ENCODE data around the gene MPP7. TPM values are rescaled to one million over a fixed set of nuclear protein-coding genes. Genes with fewer than 3 reads are reported as not detected.

The MPP7 gene
- total RNA-seq, 1 experiment from 2014 or later, result 9.1 TPM

GRCh38 chr10:28295336-28295735, 7.5 kb downstream of the MPP7 start:
- no peak overlapping the region for H3K27ac ChIP-seq (ENCODE audit: low read length)
- DNase-seq, result no peak
- intact Hi-C loops (cut with micrococcal nuclease), result no loop called here
- no peaks in the 10 kb centered on the region for H3K9me2 ChIP-seq (replicated peaks; ENCODE audit: low read length)
- ATAC-seq, result no peak
- no peak overlapping the region for H3K4me3 ChIP-seq (ENCODE audit: low read length)
- H3K9me3 ChIP-seq (ENCODE audit: low read length), result no peaks in the 10 kb centered on the region
- 0 out of 2 replicates have a peak, but pooled peaks cover 5% of the 10 kb centered on the region for H3K79me2 ChIP-seq (ENCODE audit: low read length)
- no peaks in the 10 kb centered on the region for H3F3A ChIP-seq (ENCODE audit: low read length, unreplicated experiment)
- H3K36me3 ChIP-seq (ENCODE audit: low read depth, low read length), result no peaks in the 10 kb centered on the region
- H3K4me2 ChIP-seq (ENCODE audit: low read length), result no peak overlapping the region
- H3K27me3 ChIP-seq (ENCODE audit: low read length), result no peaks in the 10 kb centered on the region
- H4K20me1 ChIP-seq (ENCODE audit: low read length), result no peaks in the 10 kb centered on the region
- H2AFZ ChIP-seq (ENCODE audit: low read length), result no peak overlapping the region
- peaks cover 15% of the 10 kb centered on the region for H3K4me1 ChIP-seq (ENCODE audit: insufficient read depth, low read length)
- ChIA-PET POLR2A (ENCODE audit: unreplicated experiment) (no interaction called here), CTCF (no interaction called here)
- BruUV-seq (replicated peaks), result no TSS peak
- no peak overlapping the region for H3K9ac ChIP-seq (ENCODE audit: low read length)
- TF ChIP-seq, protein P1, sequence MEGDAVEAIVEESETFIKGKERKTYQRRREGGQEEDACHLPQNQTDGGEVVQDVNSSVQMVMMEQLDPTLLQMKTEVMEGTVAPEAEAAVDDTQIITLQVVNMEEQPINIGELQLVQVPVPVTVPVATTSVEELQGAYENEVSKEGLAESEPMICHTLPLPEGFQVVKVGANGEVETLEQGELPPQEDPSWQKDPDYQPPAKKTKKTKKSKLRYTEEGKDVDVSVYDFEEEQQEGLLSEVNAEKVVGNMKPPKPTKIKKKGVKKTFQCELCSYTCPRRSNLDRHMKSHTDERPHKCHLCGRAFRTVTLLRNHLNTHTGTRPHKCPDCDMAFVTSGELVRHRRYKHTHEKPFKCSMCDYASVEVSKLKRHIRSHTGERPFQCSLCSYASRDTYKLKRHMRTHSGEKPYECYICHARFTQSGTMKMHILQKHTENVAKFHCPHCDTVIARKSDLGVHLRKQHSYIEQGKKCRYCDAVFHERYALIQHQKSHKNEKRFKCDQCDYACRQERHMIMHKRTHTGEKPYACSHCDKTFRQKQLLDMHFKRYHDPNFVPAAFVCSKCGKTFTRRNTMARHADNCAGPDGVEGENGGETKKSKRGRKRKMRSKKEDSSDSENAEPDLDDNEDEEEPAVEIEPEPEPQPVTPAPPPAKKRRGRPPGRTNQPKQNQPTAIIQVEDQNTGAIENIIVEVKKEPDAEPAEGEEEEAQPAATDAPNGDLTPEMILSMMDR (conservative IDR thresholded peaks at IDR 0.05; ENCODE audit: low read depth, low read length), result no peak
- TF ChIP-seq EZH2 (IDR thresholded peaks at IDR 0.05; ENCODE audit: low read length, unreplicated experiment), result no peak
- no peak for TF ChIP-seq EZH2phosphoT487 (IDR thresholded peaks at IDR 0.05; ENCODE audit: borderline replicate concordance, low read length)

- Histone ChIP-seq H3K27ac (ENCODE audit: low read length) (no peak overlapping the region), H3K9ac (ENCODE audit: low read length) (no peak overlapping the region), H4K20me1 (ENCODE audit: low read length) (no peaks in the 10 kb centered on the region), H3K79me2 (ENCODE audit: low read length) (0 out of 2 replicates have a peak, but pooled peaks cover 5% of the 10 kb centered on the region), H3K9me2 (replicated peaks; ENCODE audit: low read length) (no peaks in the 10 kb centered on the region), H3K27me3 (ENCODE audit: low read length) (no peaks in the 10 kb centered on the region), H3F3A (ENCODE audit: low read length, unreplicated experiment) (no peaks in the 10 kb centered on the region), H3K36me3 (ENCODE audit: low read depth, low read length) (no peaks in the 10 kb centered on the region), H3K4me3 (ENCODE audit: low read length) (no peak overlapping the region), H3K9me3 (ENCODE audit: low read length) (no peaks in the 10 kb centered on the region), H3K4me2 (ENCODE audit: low read length) (no peak overlapping the region), H3K4me1 (ENCODE audit: insufficient read depth, low read length) (peaks cover 15% of the 10 kb centered on the region), H2AFZ (ENCODE audit: low read length) (no peak overlapping the region)
- DNase-seq (no peak), ATAC-seq (no peak)
- no peak for TF ChIP-seq EZH2 (IDR thresholded peaks at IDR 0.05; ENCODE audit: low read length, unreplicated experiment)
- CTCF ChIA-PET, result no interaction called here
- BruUV-seq (replicated peaks), result no TSS peak
- intact Hi-C loops (cut with micrococcal nuclease), result no loop called here
- POLR2A ChIA-PET (ENCODE audit: unreplicated experiment), result no interaction called here
Observed at GRCh38 chr10:28294809-28295208, 8.1 kb downstream of the MPP7 start.

- BruUV-seq (replicated peaks), result no TSS peak
- no peaks in the 10 kb centered on the region for H3K36me3 ChIP-seq (ENCODE audit: low read depth, low read length)
- H3K4me3 ChIP-seq (ENCODE audit: low read length), result no peak overlapping the region
- CTCF ChIA-PET, result no interaction called here
- no peak overlapping the region for H3K4me2 ChIP-seq (ENCODE audit: low read length)
- no peaks in the 10 kb centered on the region for H3K27me3 ChIP-seq (ENCODE audit: low read length)
- H3K9ac ChIP-seq (ENCODE audit: low read length), result no peak overlapping the region
- POLR2A ChIA-PET (ENCODE audit: unreplicated experiment), result no interaction called here
- H3K9me2 ChIP-seq (replicated peaks; ENCODE audit: low read length), result no peaks in the 10 kb centered on the region
- intact Hi-C loops (cut with micrococcal nuclease), result no loop called here
- ATAC-seq (no peak), DNase-seq (no peak)
- no peaks in the 10 kb centered on the region for H3K9me3 ChIP-seq (ENCODE audit: low read length)
- H2AFZ ChIP-seq (ENCODE audit: low read length), result no peak overlapping the region
- TF ChIP-seq EZH2phosphoT487 (IDR thresholded peaks at IDR 0.05; ENCODE audit: borderline replicate concordance, low read length) (no peak), EZH2 (IDR thresholded peaks at IDR 0.05; ENCODE audit: low read length, unreplicated experiment) (no peak)
- H3F3A ChIP-seq (ENCODE audit: low read length, unreplicated experiment), result no peaks in the 10 kb centered on the region
- no peaks in the 10 kb centered on the region for H4K20me1 ChIP-seq (ENCODE audit: low read length)
- no peak overlapping the region for H3K27ac ChIP-seq (ENCODE audit: low read length)
- 0 out of 2 replicates have a peak, but pooled peaks cover 5% of the 10 kb centered on the region for H3K79me2 ChIP-seq (ENCODE audit: low read length)
- H3K4me1 ChIP-seq (ENCODE audit: insufficient read depth, low read length), result peaks cover 15% of the 10 kb centered on the region
Observed at GRCh38 chr10:28294169-28294532, 8.7 kb downstream of the MPP7 start.
